H1 (cell line): ENCODE data around the gene CRYGB. TPM values are rescaled to one million over a fixed set of nuclear protein-coding genes. Genes with fewer than 3 reads are reported as not detected.
A peak's percentile ranks its signal among the peaks of the same experiment; 100 is the strongest.

Experiments
- CTCF ChIA-PET: fragments of 300-600 bp; sonication (Branson Sonifier 250); formaldehyde crosslinking; loops from one replicate; lab custom pipeline; 2021; ENCODE audit not compliant: partially characterized antibody; lab: Charles Lee
- POLR2A ChIA-PET: fragments of 300-600 bp; sonication (Branson Sonifier 250); formaldehyde crosslinking; loops from one replicate; lab custom pipeline; 2021; ENCODE audit warnings: inconsistent platforms; ENCODE audit not compliant: partially characterized antibody; lab: Charles Lee
- DNase-seq, 2 experiments: peaks; one replicate each; pipeline versions ENCODE4 v3.0.0 to v3.0.0-alpha.2; 2010 to 2022; ENCODE audit warnings: low spot score in 2 of 2, low read depth in 1 of 2, mixed read lengths in 1 of 2
- FAIRE-seq: peaks from 2 replicates; lab custom pipeline; 2011; peaks lifted over from hg19 to GRCh38; lab: Jason Lieb, UNC
- H2AFZ ChIP-seq: 2 replicates; pipeline ENCODE4 v1.8.1; 2012; ENCODE audit warnings: low read length, inconsistent platforms
- H2AK5ac ChIP-seq: 2 replicates; pipeline ENCODE4 v1.6.1; 2013; ENCODE audit warnings: low read depth, low read length
- H2BK120ac ChIP-seq: replicated peaks from 2 replicates; pipeline ENCODE3; 2013; ENCODE audit warnings: low read depth, low read length, inconsistent platforms
- H2BK12ac ChIP-seq: 2 replicates; pipeline ENCODE4 v1.6.1; 2013; ENCODE audit warnings: low read depth, low read length
- H2BK15ac ChIP-seq: 2 replicates; pipeline ENCODE4 v1.6.1; 2013; ENCODE audit warnings: low read length
- H2BK20ac ChIP-seq: 2 replicates; pipeline ENCODE4 v1.6.1; 2013; ENCODE audit warnings: low read length
- H2BK5ac ChIP-seq: 2 replicates; pipeline ENCODE4 v1.6.1; 2013; ENCODE audit warnings: low read depth, low read length
- H3K14ac ChIP-seq: 2 replicates; pipeline ENCODE4 v1.6.1; 2013; ENCODE audit warnings: inconsistent platforms; ENCODE audit not compliant: insufficient read length
- H3K18ac ChIP-seq: 2 replicates; pipeline ENCODE4 v1.6.1; 2013; ENCODE audit warnings: low read length; ENCODE audit errors: extremely low read depth
- H3K23ac ChIP-seq: 2 replicates; pipeline ENCODE4 v1.6.1; 2013; ENCODE audit warnings: inconsistent platforms; ENCODE audit not compliant: insufficient read length
- H3K23me2 ChIP-seq: 2 replicates; pipeline ENCODE4 v1.6.1; 2013; ENCODE audit warnings: low read depth, low read length
- H3K27ac ChIP-seq: 2 replicates; pipeline ENCODE4 v1.6.1; 2011; ENCODE audit warnings: low read depth, low read length, inconsistent platforms
- H3K27me3 ChIP-seq, 4 experiments: replicated peaks in 1 of 4; 1 replicate in 1 of 4; 2 replicates in 3 of 4; pipeline versions ENCODE4 v1.6.1 to v1.8.1; 2011 to 2013; ENCODE audit warnings: low read length in 3 of 4, mild to moderate bottlenecking in 3 of 4, inconsistent platforms in 2 of 4, mixed read lengths in 2 of 4, moderate library complexity in 1 of 4; ENCODE audit not compliant: control insufficient read depth in 3 of 4, insufficient read depth in 3 of 4; ENCODE audit errors: extremely low read depth in 1 of 4
- H3K36me3 ChIP-seq, 4 experiments: 2 replicates each; pipeline versions ENCODE4 v1.6.1 to v1.8.1; 2011 to 2013; ENCODE audit warnings: mild to moderate bottlenecking in 4 of 4, low read length in 3 of 4, moderate library complexity in 2 of 4, control low read depth in 1 of 4, inconsistent platforms in 1 of 4; ENCODE audit not compliant: insufficient read depth in 4 of 4, control insufficient read depth in 2 of 4
- H3K4ac ChIP-seq: replicated peaks from 2 replicates; pipeline ENCODE3; 2013; ENCODE audit warnings: low read length, low read depth, mixed read lengths, inconsistent platforms; ENCODE audit not compliant: insufficient read length
- H3K4me1 ChIP-seq, 4 experiments: replicated peaks in 1 of 4; 1 replicate in 1 of 4; 2 replicates in 3 of 4; pipeline versions ENCODE4 v1.6.1 to v1.8.1; 2011 to 2013; ENCODE audit warnings: low read length in 3 of 4, inconsistent platforms in 2 of 4, mixed read lengths in 1 of 4; ENCODE audit not compliant: insufficient read depth in 4 of 4, control insufficient read depth in 3 of 4
- H3K4me2 ChIP-seq, 2 experiments: 2 replicates each; pipeline versions ENCODE4 v1.6.1 to v1.8.1; 2011 to 2013; ENCODE audit warnings: low read depth in 2 of 2, low read length in 2 of 2, control low read depth in 1 of 2, inconsistent platforms in 1 of 2, mild to moderate bottlenecking in 1 of 2; ENCODE audit not compliant: insufficient read depth in 1 of 2
- H3K4me3 ChIP-seq, 4 experiments: fragments of 200-600, 300-600 bp in 1 of 4; sonication (generic), shearing (Covaris generic), sonication (Bioruptor Twin) in 1 of 4; 2 replicates each; pipeline versions ENCODE4 v1.5.1 to v1.8.1; 2011 to 2016; ENCODE audit warnings: low read length in 4 of 4, low read depth in 3 of 4, control low read depth in 2 of 4, inconsistent platforms in 2 of 4, mild to moderate bottlenecking in 2 of 4, mixed read lengths in 1 of 4, moderate library complexity in 1 of 4; ENCODE audit not compliant: insufficient read depth in 2 of 4; ENCODE audit errors: extremely low read depth in 1 of 4
- H3K56ac ChIP-seq: replicated peaks from 2 replicates; pipeline ENCODE3; 2013; ENCODE audit warnings: low read depth, mild to moderate bottlenecking, mixed read lengths, low read length, inconsistent platforms; ENCODE audit not compliant: insufficient read length
- H3K79me1 ChIP-seq: 2 replicates; pipeline ENCODE4 v1.6.1; 2013; ENCODE audit warnings: low read depth, low read length, control low read depth
- H3K79me2 ChIP-seq, 2 experiments: 2 replicates each; pipeline versions ENCODE4 v1.6.1 to v1.8.1; 2012 to 2013; ENCODE audit warnings: low read length in 2 of 2, mild to moderate bottlenecking in 2 of 2, inconsistent platforms in 1 of 2; ENCODE audit not compliant: insufficient read depth in 2 of 2, control insufficient read depth in 1 of 2
- H3K9ac ChIP-seq, 4 experiments: replicated peaks in 1 of 4; 1 replicate in 1 of 4; 2 replicates in 3 of 4; pipeline versions ENCODE4 v1.6.1 to v1.8.1; 2011 to 2013; ENCODE audit warnings: low read depth in 3 of 4, low read length in 3 of 4, control low read depth in 2 of 4, mild to moderate bottlenecking in 2 of 4, moderate library complexity in 2 of 4, inconsistent platforms in 1 of 4; ENCODE audit errors: extremely low read depth in 1 of 4
- H3K9me3 ChIP-seq, 2 experiments: 2 replicates each; pipeline versions ENCODE4 v1.6.1 to v1.8.1; 2012 to 2013; ENCODE audit warnings: mild to moderate bottlenecking in 2 of 2, moderate library complexity in 2 of 2, control low read depth in 1 of 2, inconsistent platforms in 1 of 2, low read depth in 1 of 2, low read length in 1 of 2, mixed read lengths in 1 of 2; ENCODE audit not compliant: insufficient read depth in 2 of 2
- H4K20me1 ChIP-seq, 2 experiments: replicated peaks in 1 of 2; 2 replicates each; pipeline versions ENCODE3 to v1.8.1; 2011 to 2013; ENCODE audit warnings: inconsistent platforms in 2 of 2, low read length in 2 of 2, mild to moderate bottlenecking in 1 of 2; ENCODE audit not compliant: insufficient read depth in 2 of 2, control insufficient read depth in 1 of 2
- H4K5ac ChIP-seq: 2 replicates; pipeline ENCODE4 v1.6.1; 2013; ENCODE audit warnings: low read length, low read depth, mixed read lengths, inconsistent platforms; ENCODE audit not compliant: insufficient read length
- H4K8ac ChIP-seq: 2 replicates; pipeline ENCODE4 v1.8.0; 2013; ENCODE audit warnings: mild to moderate bottlenecking, moderate library complexity, low read length, inconsistent platforms; ENCODE audit not compliant: insufficient read depth; ENCODE audit errors: extremely low read depth
- H4K91ac ChIP-seq: replicated peaks from 2 replicates; pipeline ENCODE3; 2013; ENCODE audit warnings: low read length, mixed read lengths, inconsistent platforms; ENCODE audit not compliant: insufficient read length
- BRCA1 ChIP-seq: IDR thresholded peaks from 2 replicates; pipeline ENCODE4 v1.6.1; 2012; ENCODE audit warnings: low read depth, low read length, improper control_type of control experiment
- CTBP2 ChIP-seq: IDR thresholded peaks from 2 replicates; pipeline ENCODE4 v1.7.0; 2011; ENCODE audit warnings: borderline replicate concordance, mild to moderate bottlenecking, moderate library complexity, mixed read lengths, low read length; ENCODE audit not compliant: insufficient read depth, insufficient read length
- POLR2A ChIP-seq, 2 experiments: IDR thresholded peaks; 1 replicate in 1 of 2; 2 replicates in 1 of 2; pipeline ENCODE4 v1.6.1; 2011; ENCODE audit warnings: low read depth in 2 of 2, low read length in 2 of 2, mild to moderate bottlenecking in 2 of 2; ENCODE audit errors: control extremely low read depth in 1 of 2
- POLR2AphosphoS5 ChIP-seq: IDR thresholded peaks from 2 replicates; pipeline ENCODE4 v1.6.1; 2011; ENCODE audit warnings: low read depth, low read length
- SIX5 ChIP-seq: IDR thresholded peaks from 2 replicates; pipeline ENCODE4 v1.6.1; 2011; ENCODE audit warnings: mild to moderate bottlenecking, low read depth, low read length
- SP4 ChIP-seq: IDR thresholded peaks from 2 replicates; pipeline ENCODE4 v1.6.1; 2012; ENCODE audit warnings: low read length, inconsistent platforms
- WGBS, 2 experiments: shearing (Covaris generic) in 1 of 2; methylation state at CpG; one replicate each; pipeline versions ENCODE4 v1.1.6 to v1.1.7; 2013 to 2015; ENCODE audit warnings: low lambda C conversion rate in 2 of 2, mixed read lengths in 2 of 2, inconsistent platforms in 1 of 2, low coverage in 1 of 2, missing lambda C conversion rate in 1 of 2; ENCODE audit not compliant: insufficient replicate concordance in 2 of 2, insufficient coverage in 1 of 2, insufficient read length in 1 of 2; ENCODE audit errors: extremely low coverage in 1 of 2, missing lambda C conversion rate in 1 of 2; 5-methylcytosine and 5-hydroxymethylcytosine counted together
- polyA plus RNA-seq, 7 experiments: library from polyadenylated mRNA; depleted of rRNA in 3 of 7; stranded (reverse) in 5 of 7; unstranded in 2 of 7; fragments of >200 nt in 5 of 7; fragments of 200-250 nt in 2 of 7; gene quantifications; 1 replicate in 5 of 7; 2 replicates in 1 of 7; 4 replicates in 1 of 7; pipeline versions ENCODE4 v1.2.1 to v1.2.3, GENCODE V29; 2011 to 2013; ENCODE audit warnings: missing spikeins in 2 of 7, mixed read lengths in 2 of 7
- total RNA-seq: library from RNA; stranded (reverse); fragmentation: NEBNext Ultra II Directional; extraction: Animal tissue kit (Norgen Biotek cat#: 25700); gene quantifications from 2 replicates; pipeline ENCODE4 v1.2.1, GENCODE V29; 2021

CRYGB gene
- total and polyA plus RNA-seq, 2 of the 8 experiments (the other 6 are each of a cell fraction or from before 2014, with no cell fraction given), result 0.38 TPM; not detected in 1

DNA sequence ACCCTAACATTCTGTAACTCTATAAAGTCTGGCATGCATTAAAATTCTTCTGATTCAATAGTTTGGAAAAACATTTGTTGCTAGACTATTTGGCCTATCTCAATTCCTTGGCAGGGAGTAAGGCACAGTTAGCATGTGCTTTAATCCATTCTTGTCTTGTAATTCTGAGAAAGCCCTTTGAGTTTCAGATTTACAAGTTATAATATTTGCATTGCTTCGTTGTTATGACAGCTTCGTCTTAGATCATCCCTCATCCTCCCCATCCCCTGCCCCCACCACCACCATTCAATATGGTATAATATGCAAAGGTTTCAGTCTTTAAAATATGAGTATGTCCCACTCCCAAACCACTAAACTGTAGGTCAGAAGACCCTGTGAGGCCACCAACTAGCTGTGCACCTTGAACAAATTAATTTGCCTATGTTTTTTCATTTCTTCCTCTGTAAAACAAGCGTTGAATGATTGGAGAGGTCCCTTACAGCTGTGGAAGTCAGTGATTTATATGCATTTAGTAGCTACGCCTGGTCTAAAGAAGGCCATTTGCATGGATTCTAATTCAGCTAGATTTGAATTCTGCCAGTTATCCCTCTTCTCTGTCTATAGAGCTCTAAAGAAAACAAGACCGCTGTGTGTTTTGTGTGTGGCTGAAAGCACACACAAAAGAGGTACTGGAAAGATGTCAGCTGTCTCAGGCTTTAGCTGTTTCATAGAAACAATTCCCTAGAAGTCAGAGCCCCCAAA, 43.3 kb upstream of the CRYGB start:
- no peaks in the 10 kb centered on the region for H4K20me1 ChIP-seq
- ChIA-PET CTCF (interaction anchor here (0.9 to 5.9 kb wide), 5 partner anchors 11 to 87 kb away, joined by 3 to 43 read pairs (median 3); no protein-coding TSS in a partner anchor), POLR2A (interaction anchor here (1.1 kb wide), 1 partner anchor 24 kb away, joined by 3 read pairs; no protein-coding TSS in a partner anchor)
- H2BK120ac ChIP-seq, result no peak overlapping the region
- no peak overlapping the region for H2BK5ac ChIP-seq
- no peak overlapping the region for H3K27ac ChIP-seq
- WGBS, 2 experiments, result 81% methylated on average over 5 of the region's 5 CpGs; no CpG with 5 or more reads in 1 of the 2 experiments
- H3K18ac ChIP-seq, result no peak overlapping the region
- H3K36me3 ChIP-seq, result no peaks in the 10 kb centered on the region
- H3K4me2 ChIP-seq, result peak overlapping the region in 1 of 2 experiments; percentile 23; a peak in 1 of 4 replicates
- no peak overlapping the region for H4K8ac ChIP-seq
- no peak overlapping the region for H4K5ac ChIP-seq
- H3K4me1 ChIP-seq, result peaks cover 3 to 12% (median 9%) of the 10 kb centered on the region in 4 experiments; a peak in 6 of 7 replicates
- H3K23me2 ChIP-seq, result no peaks in the 10 kb centered on the region; the same call in 1 of the 2 replicates
- H3K79me2 ChIP-seq, result no peaks in the 10 kb centered on the region
- no peak overlapping the region for H3K56ac ChIP-seq
- FAIRE-seq (no peak), DNase-seq (no peak)
- H3K9me3 ChIP-seq, result no peaks in the 10 kb centered on the region
- no peak overlapping the region for H4K91ac ChIP-seq
- H2AK5ac ChIP-seq, result no peak overlapping the region
- H3K4ac ChIP-seq, result no peak overlapping the region
- no peaks in the 10 kb centered on the region for H3K79me1 ChIP-seq
- H3K23ac ChIP-seq, result no peak overlapping the region
- no peak overlapping the region for H3K14ac ChIP-seq
- H2BK20ac ChIP-seq, result peak overlapping the region; percentile 13; the same call in 1 of the 2 replicates
- no peaks in the 10 kb centered on the region for H3K27me3 ChIP-seq
- 0 out of 2 replicates have a peak overlapping the region, but pooled peaks have one; percentile 34 for H2AFZ ChIP-seq
- H2BK12ac ChIP-seq, result no peak overlapping the region
- no peak overlapping the region for H3K4me3 ChIP-seq
- H3K9ac ChIP-seq, result no peak overlapping the region; a peak in 1 of 7 replicates
- 0 out of 2 replicates have a peak overlapping the region, but pooled peaks have one; percentile 32 for H2BK15ac ChIP-seq
- no peak for TF ChIP-seq CTBP2
- no peak for TF ChIP-seq SP4
- TF ChIP-seq POLR2AphosphoS5, result no peak
- no peak for TF ChIP-seq SIX5
- TF ChIP-seq BRCA1, result no peak
- TF ChIP-seq POLR2A (IDR thresholded peaks at IDR 0.05; ENCODE audit: control extremely low read depth in 1 of 2, low read depth in 2 of 2, low read length in 2 of 2), result no peak
